ENCODE measurements around the gene PRDM9.

- TF ChIP-seq CTCF (IDR thresholded peaks at IDR 0.05; ENCODE audit: low read depth, low read length) (no peak), EZH2phosphoT487 (IDR thresholded peaks at IDR 0.05; ENCODE audit: low read depth) (no peak)
Measured at GRCh38 chr5:23494558-23494957, 12.9 kb upstream of the PRDM9 start.

Measured in OCI-LY3 (cell line).